Stomach (tissue), 9 donors: Measurements from ENCODE around the gene TMEM258. TPM values are rescaled to one million over a fixed set of nuclear protein-coding genes. Genes with fewer than 3 reads are reported as not detected.

ENCODE experiments used
- DNase-seq, 2 donors: peaks; one replicate each; pipeline versions ENCODE4 v3.0.0 to v3.0.0-alpha.2; 2013 to 2019
- H3K27ac ChIP-seq, 5 donors: fragments of 200-600 bp in 4 of 5; sonication (generic) in 4 of 5; one replicate each; pipeline ENCODE4 v1.5.1; 2013 to 2019; ENCODE audit warnings: mild to moderate bottlenecking in 1 of 5, moderate library complexity in 1 of 5
- H3K27me3 ChIP-seq, 3 donors: fragments of 200-600 bp; sonication (generic); one replicate each; pipeline ENCODE4 v1.5.1; 2017 to 2019; ENCODE audit warnings: mixed run types in 1 of 3
- H3K36me3 ChIP-seq, 4 donors: fragments of 200-600 bp; sonication (generic); 1 replicate in 3 of 4; 2 replicates in 1 of 4; pipeline ENCODE4 v1.5.1; 2016 to 2019
- H3K4me1 ChIP-seq, 4 donors: fragments of 200-600 bp; sonication (generic); one replicate each; pipeline ENCODE4 v1.5.1; 2016 to 2019
- H3K4me3 ChIP-seq, 4 donors: fragments of 200-600 bp; sonication (generic) in 3 of 4; one replicate each; pipeline ENCODE4 v1.5.1; 2016 to 2019; ENCODE audit warnings: mild to moderate bottlenecking in 1 of 4
- H3K9me3 ChIP-seq, 4 donors: fragments of 200-600 bp; sonication (generic); one replicate each; pipeline ENCODE4 v1.5.1; 2016 to 2019
- CTCF ChIP-seq, 7 experiments: fragments of 450-650 bp in 4 of 7; fragments of 200-600 bp in 3 of 7; sonication (generic) in 3 of 7; IDR thresholded peaks; one replicate each; pipeline ENCODE4 v1.5.1; 2016 to 2019; ENCODE audit warnings: antibody characterized with exemption in 7 of 7, control low read depth in 2 of 7, mild to moderate bottlenecking in 1 of 7
- EP300 ChIP-seq: sonication (generic); formaldehyde crosslinking; IDR thresholded peaks from one replicate; pipeline ENCODE4 v1.6.1; 2017; ENCODE audit warnings: antibody characterized with exemption
- POLR2A ChIP-seq, 4 donors: fragments of 450-650 bp; IDR thresholded peaks; one replicate each; pipeline ENCODE4 v1.6.1; 2016; ENCODE audit warnings: antibody characterized with exemption in 4 of 4, control low read depth in 2 of 4, mild to moderate bottlenecking in 1 of 4, moderate library complexity in 1 of 4
- POLR2AphosphoS5 ChIP-seq, 3 donors: sonication (generic); formaldehyde crosslinking; IDR thresholded peaks; one replicate each; pipeline ENCODE4 v1.6.1; 2016; ENCODE audit warnings: antibody characterized with exemption in 3 of 3
- WGBS, 5 donors: extraction: QIAGEN DNeasy Blood & Tissue Kit in 3 of 5; methylation state at CpG; one replicate each; pipeline versions ENCODE4 v1.1.5 to v1.1.7; 2013 to 2018; 5-methylcytosine and 5-hydroxymethylcytosine counted together
- intact Hi-C: fragments of 100-400 bp; cut with DNase I; formaldehyde crosslinking; loops from one replicate; pipeline ENCODE4 v1.15.1; 2023; ENCODE audit warnings: low total_unique reads
- polyA plus RNA-seq, 3 donors: library from polyadenylated mRNA; stranded (reverse); fragments of 200-250 nt; gene quantifications; one replicate each; pipeline ENCODE4 v1.2.3, GENCODE V29; 2013
- total RNA-seq, 5 donors: library from RNA; depleted of rRNA; stranded (reverse); fragments of >200 nt; gene quantifications; one replicate each; pipeline versions ENCODE4 v1.1.0 to v1.2.3, GENCODE V29; 2014 to 2016
- donor health status: healthy with polysubstance abuse.
- donor health status: Bipolar disorder and iron deficiency.
- donor health status: healthy.

TMEM258 gene
- total and polyA plus RNA-seq, 8 donors: 24.1 to 274 (median 50.3) TPM; not detected in 1

- no peaks in the 10 kb centered on the region for H3K9me3 ChIP-seq
- H3K4me1 ChIP-seq: peaks cover 57 to 91% (median 78%) of the 10 kb centered on the region in 4 donors
- peak in 1 of 2 donors; percentile 75 for DNase-seq
- TF ChIP-seq CTCF (IDR thresholded peaks at IDR 0.05) (no peak), POLR2A (IDR thresholded peaks at IDR 0.05) (no peak), POLR2AphosphoS5 (IDR thresholded peaks at IDR 0.05) (no peak), EP300 (no peak)
- 46 to 65% (median 60%) methylated on average over 14 to 15 of the region's 15 CpGs for WGBS, 5 donors
- peaks cover 0 to 4% (median 0%) of the 10 kb centered on the region in 4 donors for H3K36me3 ChIP-seq
- H3K4me3 ChIP-seq: no peak overlapping the region
- H3K27me3 ChIP-seq: peaks cover 0 to 39% (median 0%) of the 10 kb centered on the region in 3 donors
- H3K27ac ChIP-seq: peak overlapping the region; percentile 89 to 95 (median 90)
- intact Hi-C loops: no loop called here
Observed at GRCh38 chr11:61762798-61763197, 29.6 kb downstream of the TMEM258 start.

GRCh38 chr11:61762223-61762615, 30.2 kb downstream of the TMEM258 start:
- 64 to 78% (median 75%) methylated on average over 10 of the region's 10 CpGs for WGBS, 5 donors
- no peak overlapping the region for H3K4me3 ChIP-seq
- no peaks in the 10 kb centered on the region for H3K9me3 ChIP-seq
- peaks cover 0 to 4% (median 0%) of the 10 kb centered on the region in 4 donors for H3K36me3 ChIP-seq
- TF ChIP-seq CTCF (IDR thresholded peaks at IDR 0.05): no peak
- TF ChIP-seq EP300: no peak
- no peak for TF ChIP-seq POLR2AphosphoS5 (IDR thresholded peaks at IDR 0.05)
- TF ChIP-seq POLR2A (IDR thresholded peaks at IDR 0.05): no peak
- H3K27ac ChIP-seq: peak overlapping the region; percentile 89 to 95 (median 90)
- peaks cover 58 to 93% (median 80%) of the 10 kb centered on the region in 4 donors for H3K4me1 ChIP-seq
- DNase-seq: no peak
- peaks cover 0 to 39% (median 0%) of the 10 kb centered on the region in 3 donors for H3K27me3 ChIP-seq
- intact Hi-C loops: no loop called here

GRCh38 chr11:61761440-61762222, 30.8 kb downstream of the TMEM258 start:
- Histone ChIP-seq H3K27me3 (peaks cover 0 to 39% (median 0%) of the 10 kb centered on the region in 3 donors), H3K9me3 (no peaks in the 10 kb centered on the region), H3K27ac (peak overlapping the region; percentile 89 to 95 (median 90)), H3K36me3 (peaks cover 0 to 4% (median 0%) of the 10 kb centered on the region in 4 donors), H3K4me3 (no peak overlapping the region), H3K4me1 (peaks cover 55 to 91% (median 78%) of the 10 kb centered on the region in 4 donors)
- TF ChIP-seq CTCF (IDR thresholded peaks at IDR 0.05): no peak
- TF ChIP-seq EP300: no peak
- TF ChIP-seq POLR2AphosphoS5 (IDR thresholded peaks at IDR 0.05): no peak
- TF ChIP-seq POLR2A (IDR thresholded peaks at IDR 0.05): no peak
- intact Hi-C loops: no loop called here
- DNase-seq: no peak
- 48 to 73% (median 65%) methylated on average over 10 to 11 of the region's 11 CpGs for WGBS, 5 donors

GRCh38 chr11:61760946-61761345, 31.5 kb downstream of the TMEM258 start:
- TF ChIP-seq POLR2A (IDR thresholded peaks at IDR 0.05) (no peak), EP300 (no peak), POLR2AphosphoS5 (IDR thresholded peaks at IDR 0.05) (no peak), CTCF (IDR thresholded peaks at IDR 0.05) (no peak)
- WGBS, 5 donors: 53 to 87% (median 73%) methylated on average over 7 to 13 of the region's 13 CpGs
- no peaks in the 10 kb centered on the region for H3K9me3 ChIP-seq
- intact Hi-C loops: no loop called here
- peak overlapping the region; percentile 89 to 95 (median 90) for H3K27ac ChIP-seq
- peaks cover 56 to 91% (median 77%) of the 10 kb centered on the region in 4 donors for H3K4me1 ChIP-seq
- H3K27me3 ChIP-seq: peaks cover 0 to 39% (median 0%) of the 10 kb centered on the region in 3 donors
- DNase-seq: no peak
- no peak overlapping the region for H3K4me3 ChIP-seq
- peaks cover 0 to 4% (median 0%) of the 10 kb centered on the region in 4 donors for H3K36me3 ChIP-seq
